ENCODE data around the gene FAM20A.
A peak's percentile ranks its signal among the peaks of the same experiment; 100 is the strongest.

FAM20A gene

GRCh38 chr17:68491381-68492231 lies 109.6 kb downstream of the FAM20A start:
- DNase-seq (ENCODE audit: low spot score): peak; percentile 62

DNA sequence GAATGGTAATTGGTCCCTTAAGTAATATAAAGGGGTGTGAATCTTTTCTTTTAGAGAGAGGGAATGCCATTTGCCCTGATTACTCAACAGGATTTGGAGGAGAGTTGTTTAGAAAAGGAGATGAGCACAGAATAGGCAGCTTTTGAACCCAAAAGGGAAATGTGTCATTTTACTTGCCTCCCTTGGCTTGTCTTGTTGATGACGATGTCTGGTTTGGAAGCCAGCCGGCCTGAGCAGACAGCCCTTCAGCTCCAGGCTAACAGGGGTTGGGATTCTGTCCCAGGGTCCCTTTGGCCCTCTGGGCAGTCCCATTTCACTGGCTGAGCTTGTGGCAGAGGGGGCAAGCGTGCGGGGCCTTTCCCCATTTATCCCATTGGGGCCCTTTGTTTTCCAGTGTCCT lies 111.2 kb downstream of the FAM20A start:
- DNase-seq (ENCODE audit: low spot score): no peak

All from globus pallidus (tissue), 1 donor.